ENCODE results near the gene ROPN1. TPM values are rescaled to one million over a fixed set of nuclear protein-coding genes. Genes with fewer than 3 reads are reported as not detected.
"Not testable (repeated sequence)": the region's sequence is repeated elsewhere in the genome, so short reads cannot be mapped to it uniquely, and the experiment has no call there.

ROPN1 gene
- total RNA-seq, 2 donors from 2014 or later = not detected

DNA sequence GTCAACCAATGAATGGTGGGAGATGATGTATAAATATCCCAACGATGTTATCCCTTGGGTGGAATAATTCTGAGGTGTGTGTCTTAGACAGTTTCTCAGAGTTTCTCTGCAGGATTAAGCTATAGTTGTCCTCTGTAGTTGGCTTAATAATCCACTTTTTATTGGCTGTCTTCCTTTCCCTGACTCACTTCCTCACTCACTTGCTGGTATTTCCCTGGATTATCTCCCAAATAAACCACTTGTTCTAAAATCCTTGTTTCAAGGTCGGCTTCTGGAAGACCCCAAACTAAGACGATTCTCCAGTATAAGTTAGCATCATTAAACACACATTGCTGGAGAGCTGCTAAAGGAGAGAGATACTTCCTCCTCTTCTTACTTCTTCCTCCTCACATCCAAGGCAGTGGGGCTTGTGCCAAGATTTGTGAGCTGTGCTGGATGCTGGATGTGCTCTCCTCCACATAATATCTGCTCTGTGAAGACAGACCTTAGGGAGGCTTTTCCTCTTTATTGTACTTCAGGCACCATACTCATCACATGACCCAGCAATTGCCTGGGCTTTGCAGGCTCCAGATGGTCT is 22.5 kb upstream of the ROPN1 start:
- no peak overlapping the region for H3K27ac Mint-ChIP-seq
- no peak for ATAC-seq
- no peak for DNase-seq (ENCODE audit: low spot score in 2 of 2)
- no peaks in the 10 kb centered on the region for H3K9me3 Mint-ChIP-seq
- H3K36me3 Mint-ChIP-seq = no peaks in the 10 kb centered on the region

DNA sequence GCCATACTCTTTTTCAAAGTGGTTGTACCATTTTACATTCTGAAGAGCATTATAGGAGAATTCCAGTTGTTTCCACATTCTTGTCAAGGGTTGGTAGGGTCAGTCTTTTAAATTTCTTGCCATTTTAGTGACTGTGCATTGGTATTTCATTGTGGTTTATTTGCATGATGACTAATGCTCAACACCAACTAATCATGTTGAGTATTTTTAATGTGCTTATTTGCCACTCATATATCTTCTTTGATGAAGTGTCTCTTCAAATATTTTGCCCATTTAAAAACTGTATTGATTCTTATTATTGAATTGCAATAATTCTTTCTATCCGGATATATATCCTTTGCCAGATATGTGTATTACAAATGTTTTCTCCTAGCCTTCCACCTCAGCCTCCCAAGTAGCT is 16.4 kb upstream of the ROPN1 start:
- H3K9me3 Mint-ChIP-seq; DNase-seq (ENCODE audit: low spot score in 2 of 2); H3K27ac Mint-ChIP-seq; H3K36me3 Mint-ChIP-seq; ATAC-seq: not testable (repeated sequence)

DNA sequence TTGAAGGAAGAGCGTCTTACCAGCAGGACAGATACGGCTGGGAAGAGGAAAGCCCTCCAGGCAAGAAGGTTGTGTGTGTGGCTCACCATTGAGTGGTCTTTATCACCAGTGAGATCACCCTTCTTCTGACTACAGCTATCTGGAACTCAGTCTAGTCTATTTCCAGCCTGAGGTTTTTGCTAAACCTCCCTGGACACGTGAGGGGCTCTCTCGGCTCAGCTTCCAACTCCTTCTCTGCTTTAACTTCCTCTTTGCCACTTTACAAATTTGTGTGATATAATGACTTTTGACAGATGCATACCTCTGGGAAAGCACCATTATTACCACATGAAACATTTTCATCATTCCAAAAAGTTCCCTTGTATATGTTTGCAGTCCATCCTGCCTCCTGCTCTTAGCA is 15.3 kb upstream of the ROPN1 start:
- no peak overlapping the region for H3K27ac Mint-ChIP-seq
- no peaks in the 10 kb centered on the region for H3K36me3 Mint-ChIP-seq
- H3K9me3 Mint-ChIP-seq = no peaks in the 10 kb centered on the region
- DNase-seq (ENCODE audit: low spot score in 2 of 2) (no peak), ATAC-seq (no peak)

DNA sequence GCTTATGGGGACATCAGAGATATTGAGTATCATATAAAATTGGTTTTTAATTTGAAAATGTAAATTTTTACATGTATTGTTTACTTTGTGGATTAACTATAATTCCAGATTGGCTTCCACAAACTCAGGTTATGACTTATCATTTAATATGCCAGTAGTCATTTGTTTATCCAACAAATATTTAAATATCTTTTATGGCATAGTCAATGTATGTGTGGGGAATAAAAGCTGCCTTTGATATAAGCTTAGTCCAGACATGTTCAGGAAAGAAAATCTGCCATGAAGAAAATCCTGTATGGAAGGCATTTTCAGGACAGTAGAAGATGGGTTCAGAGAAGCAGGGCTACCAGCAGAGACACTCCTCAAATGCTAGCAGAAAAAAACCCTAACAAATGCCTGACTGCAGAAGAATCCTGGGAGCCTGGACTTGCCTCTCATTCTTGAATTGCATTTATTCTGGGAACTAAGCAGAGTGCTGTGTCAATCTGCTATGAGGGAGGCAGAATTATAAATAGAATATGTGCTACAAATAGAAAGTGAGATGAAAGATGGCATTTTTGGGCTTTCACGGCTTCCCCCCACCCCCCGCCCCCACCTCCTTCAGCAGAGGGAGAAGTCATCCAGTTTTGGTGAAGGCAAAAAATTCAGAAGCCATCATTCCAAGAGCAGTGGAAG is 10.6 kb upstream of the ROPN1 start:
- H3K9me3 Mint-ChIP-seq; H3K36me3 Mint-ChIP-seq; DNase-seq (ENCODE audit: low spot score in 2 of 2); ATAC-seq; H3K27ac Mint-ChIP-seq: not testable (repeated sequence)

DNA sequence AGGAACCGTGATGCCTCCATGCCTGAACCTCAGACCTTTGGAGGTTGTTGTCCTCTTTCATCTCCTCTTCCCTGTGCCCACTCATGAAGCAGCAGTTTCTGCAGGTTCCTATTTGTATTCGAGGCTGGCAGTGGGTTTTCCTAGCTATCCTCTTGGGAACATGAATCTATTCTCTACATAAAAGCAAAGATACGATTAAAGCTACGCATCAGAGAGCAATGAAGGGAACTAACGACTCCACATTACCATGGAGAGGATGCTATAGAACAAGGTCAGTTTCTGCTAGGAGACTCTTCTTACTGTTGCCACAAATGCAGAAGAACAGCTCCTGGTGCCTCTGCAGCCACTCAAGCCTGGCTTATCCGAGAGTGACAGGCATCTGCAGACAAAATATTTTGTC is 9.4 kb upstream of the ROPN1 start:
- not testable (repeated sequence) for DNase-seq (ENCODE audit: low spot score in 2 of 2); H3K36me3 Mint-ChIP-seq

DNA sequence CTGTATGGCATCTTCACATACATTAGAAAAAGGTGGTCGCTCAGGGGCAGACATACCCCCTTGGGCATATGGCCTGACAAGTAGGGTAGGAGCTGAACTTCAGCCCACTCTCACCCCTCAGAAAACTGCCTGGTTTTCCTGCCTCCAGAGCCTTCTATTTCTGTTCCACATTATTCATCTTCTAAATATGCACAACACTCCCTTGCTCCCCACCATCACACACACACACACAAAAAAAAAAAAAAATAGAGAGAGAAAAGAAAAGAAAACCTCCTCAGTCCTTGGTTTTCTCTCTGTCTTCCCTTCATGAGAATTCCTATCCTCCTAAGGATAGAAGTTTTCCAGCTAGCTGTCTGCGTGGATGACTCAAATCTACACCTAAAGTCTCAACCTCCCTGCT is 5.6 kb upstream of the ROPN1 start:
- DNase-seq (ENCODE audit: low spot score in 2 of 2) (no peak), ATAC-seq (no peak)
- H3K27ac Mint-ChIP-seq = no peak overlapping the region
- H3K36me3 Mint-ChIP-seq = no peaks in the 10 kb centered on the region
- no peaks in the 10 kb centered on the region for H3K9me3 Mint-ChIP-seq

More for the DNA sequence above, 9.4 kb upstream of the ROPN1 start:
- not testable (repeated sequence) for ATAC-seq, H3K9me3 Mint-ChIP-seq, H3K27ac Mint-ChIP-seq

DNA sequence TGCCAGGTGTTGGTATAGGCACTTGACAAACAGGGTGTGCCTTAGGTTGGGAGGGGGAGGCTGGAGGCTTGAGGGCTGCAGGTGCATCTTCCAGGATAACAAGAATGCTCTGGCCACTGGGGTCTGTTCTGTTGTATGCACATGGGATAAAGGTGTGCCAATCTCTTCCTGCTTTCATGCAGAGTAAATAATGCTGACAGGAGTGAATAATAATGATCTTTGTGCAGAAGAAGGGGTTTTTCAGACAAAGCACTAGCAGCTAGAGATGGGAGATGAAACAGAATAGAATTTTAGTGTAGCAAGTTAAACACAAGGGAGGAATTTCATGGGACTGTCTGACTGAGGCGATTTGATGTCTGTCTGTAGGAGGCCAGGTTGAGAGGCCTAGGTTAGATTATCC is 1.9 kb upstream of the ROPN1 start:
- no peak for DNase-seq (ENCODE audit: low spot score in 2 of 2)

DNA sequence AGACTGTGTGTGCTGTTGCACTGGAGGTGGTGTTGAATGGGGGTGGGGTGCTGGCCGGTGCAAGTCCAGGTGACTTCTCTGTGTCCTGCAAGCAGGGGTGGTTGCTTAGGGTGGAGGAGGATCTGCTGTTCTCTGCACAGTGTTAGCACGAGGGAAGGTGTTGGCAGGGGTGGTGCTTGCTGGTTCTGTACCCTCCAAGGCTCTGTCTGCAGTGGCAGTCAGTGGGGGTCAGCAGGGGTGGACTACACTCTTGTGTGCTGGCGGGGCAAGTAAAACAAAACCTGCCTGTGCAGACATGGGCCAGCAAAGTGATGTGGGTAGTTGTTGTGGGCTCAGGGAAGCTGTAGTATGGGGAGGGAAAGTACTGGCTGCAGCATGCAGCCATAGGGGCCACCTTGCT is 5.5 kb downstream of the ROPN1 start:
- H3K27ac Mint-ChIP-seq = no peak overlapping the region
- DNase-seq (ENCODE audit: low spot score in 2 of 2) = no peak
- no peaks in the 10 kb centered on the region for H3K9me3 Mint-ChIP-seq
- H3K36me3 Mint-ChIP-seq = no peaks in the 10 kb centered on the region
- no peak for ATAC-seq

More for the DNA sequence above, 1.9 kb upstream of the ROPN1 start:
- Mint-ChIP-seq H3K36me3 (no peaks in the 10 kb centered on the region), H3K27ac (no peak overlapping the region), H3K9me3 (no peaks in the 10 kb centered on the region)
- ATAC-seq = no peak

DNA sequence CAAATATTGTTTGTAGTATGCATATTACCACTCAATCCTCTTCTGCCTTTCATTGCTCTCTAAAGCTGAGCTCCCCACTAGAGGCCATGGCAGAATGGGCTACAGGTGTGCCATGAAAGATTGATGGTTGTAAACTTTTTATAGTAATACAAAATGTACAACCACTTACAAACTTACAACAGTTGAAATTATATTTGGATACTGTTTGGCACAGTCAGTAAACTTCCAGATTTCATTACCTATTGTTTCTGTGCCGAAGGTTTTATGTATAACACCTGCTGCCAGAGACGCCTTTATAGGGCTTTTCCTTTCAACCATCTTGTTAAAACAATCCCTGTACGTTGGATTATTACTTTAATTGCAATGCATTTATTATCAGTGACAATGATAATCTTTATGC is 7.0 kb downstream of the ROPN1 start:
- ATAC-seq (no peak), DNase-seq (ENCODE audit: low spot score in 2 of 2) (no peak)
- H3K27ac Mint-ChIP-seq = no peak overlapping the region
- H3K36me3 Mint-ChIP-seq = no peaks in the 10 kb centered on the region
- no peaks in the 10 kb centered on the region for H3K9me3 Mint-ChIP-seq

DNA sequence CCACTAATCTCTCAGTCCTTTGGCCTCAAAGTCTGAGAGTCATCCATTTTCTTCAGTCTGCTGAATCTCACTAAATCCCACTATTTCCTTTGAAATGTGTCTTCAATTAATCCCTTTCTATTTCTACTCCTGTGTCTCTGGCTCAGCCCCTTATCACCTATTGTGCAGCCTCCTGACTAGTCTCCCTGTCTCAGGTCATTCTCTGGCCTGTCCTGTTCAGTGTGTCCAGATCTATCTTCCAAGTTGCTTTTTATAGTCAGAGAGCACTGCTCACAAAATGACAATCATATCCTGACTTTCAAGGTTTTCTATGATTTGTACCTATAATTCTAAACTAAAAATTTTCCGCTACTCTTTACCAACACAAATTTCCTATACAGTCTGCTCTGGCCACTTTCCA is 7.6 kb downstream of the ROPN1 start:
- no peaks in the 10 kb centered on the region for H3K36me3 Mint-ChIP-seq
- no peaks in the 10 kb centered on the region for H3K9me3 Mint-ChIP-seq
- no peak for ATAC-seq
- DNase-seq (ENCODE audit: low spot score in 2 of 2) = no peak
- H3K27ac Mint-ChIP-seq = no peak overlapping the region

DNA sequence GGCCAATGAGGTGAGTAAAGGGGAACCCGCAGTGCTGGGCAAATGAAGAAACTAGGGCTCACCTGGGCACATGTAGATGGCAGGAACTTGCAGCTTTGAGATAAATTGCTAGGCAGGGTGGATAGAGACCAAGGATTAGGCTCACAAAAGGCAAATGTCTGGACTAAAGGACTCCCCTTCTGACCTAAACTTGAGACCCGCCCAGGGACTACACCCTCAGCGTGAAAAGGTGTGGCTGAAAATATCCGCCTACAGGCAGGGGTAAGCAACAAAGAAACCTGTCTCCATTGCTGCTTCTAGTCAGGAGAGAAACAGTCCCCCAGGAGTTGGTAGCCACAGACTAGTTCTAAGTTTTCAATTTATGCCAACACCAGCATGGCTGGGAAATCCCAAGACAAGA is 10.6 kb downstream of the ROPN1 start:
- not testable (repeated sequence) for H3K36me3 Mint-ChIP-seq; ATAC-seq; H3K27ac Mint-ChIP-seq; DNase-seq (ENCODE audit: low spot score in 2 of 2); H3K9me3 Mint-ChIP-seq

DNA sequence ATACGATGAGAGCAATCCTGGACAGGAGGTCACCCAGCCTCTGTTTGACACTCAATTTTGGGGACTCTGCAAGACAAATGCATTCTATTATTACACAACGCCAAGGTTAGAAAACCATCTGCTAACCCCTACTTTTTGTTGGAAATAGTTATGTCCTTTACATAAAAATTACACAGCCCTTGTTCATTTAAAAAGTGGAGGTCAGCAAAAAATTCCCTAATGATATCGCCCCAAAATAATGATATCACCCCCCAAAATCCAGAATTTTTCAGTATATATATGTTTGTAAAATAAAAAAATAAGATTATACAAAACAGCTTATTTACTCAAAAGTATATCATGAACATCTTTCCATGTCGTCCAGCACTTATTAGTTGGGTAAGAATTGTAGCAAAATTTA is 11.4 kb downstream of the ROPN1 start:
- no peaks in the 10 kb centered on the region for H3K36me3 Mint-ChIP-seq
- DNase-seq (ENCODE audit: low spot score in 2 of 2) (no peak), ATAC-seq (no peak)
- H3K9me3 Mint-ChIP-seq = no peaks in the 10 kb centered on the region
- no peak overlapping the region for H3K27ac Mint-ChIP-seq

DNA sequence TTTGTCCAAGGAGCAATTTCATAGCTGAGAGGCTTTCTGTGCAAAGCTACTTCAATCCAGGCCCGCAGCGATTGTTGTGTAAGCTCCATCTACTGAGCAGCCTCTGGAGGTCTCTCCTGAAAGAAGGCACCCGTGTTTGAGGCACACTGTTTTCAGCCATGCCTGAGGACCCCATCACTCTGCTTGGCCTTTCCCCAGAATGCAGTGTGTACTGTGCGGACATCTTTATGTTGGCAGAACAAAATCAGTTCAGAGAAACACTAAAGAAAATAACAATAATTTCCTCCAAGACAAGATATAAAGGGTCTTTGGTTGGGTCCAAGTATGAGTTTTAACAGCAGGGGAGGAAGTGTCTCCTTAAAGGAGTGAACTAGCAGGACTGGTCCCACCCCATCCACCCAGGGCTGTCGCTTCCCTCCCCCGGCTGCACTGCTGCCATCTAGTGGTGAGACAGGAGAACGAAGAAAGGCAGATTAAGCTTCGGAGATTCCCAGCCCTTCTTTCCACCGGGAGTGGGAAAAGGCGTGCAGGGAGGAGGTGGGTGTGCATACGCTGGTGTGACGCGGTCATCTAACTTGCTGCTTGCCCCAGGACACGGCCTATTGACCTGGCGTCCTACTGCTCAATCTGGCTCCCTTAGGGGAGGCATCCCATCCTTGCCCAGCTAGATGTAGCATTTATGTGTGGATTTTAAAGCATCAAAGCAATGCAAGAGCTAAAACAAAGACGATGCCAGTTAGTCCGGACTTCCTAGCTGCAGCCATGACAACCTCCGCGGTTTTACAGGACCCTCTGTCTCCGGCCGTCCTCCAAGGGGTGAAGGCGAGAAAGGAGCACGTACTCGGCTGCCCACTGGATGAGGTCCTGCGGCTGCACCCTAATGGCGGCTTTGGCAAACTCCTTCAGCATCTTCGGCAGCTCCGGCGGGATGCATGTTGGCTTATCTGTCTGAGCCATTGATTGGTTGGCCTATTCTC is 12.1 kb downstream of the ROPN1 start:
- not testable (repeated sequence) for H3K27ac Mint-ChIP-seq, H3K36me3 Mint-ChIP-seq, H3K9me3 Mint-ChIP-seq
- peak in 1 of 2 donors; percentile 14 for DNase-seq (ENCODE audit: low spot score in 2 of 2)
- peak; percentile 81 to 82 for ATAC-seq

DNA sequence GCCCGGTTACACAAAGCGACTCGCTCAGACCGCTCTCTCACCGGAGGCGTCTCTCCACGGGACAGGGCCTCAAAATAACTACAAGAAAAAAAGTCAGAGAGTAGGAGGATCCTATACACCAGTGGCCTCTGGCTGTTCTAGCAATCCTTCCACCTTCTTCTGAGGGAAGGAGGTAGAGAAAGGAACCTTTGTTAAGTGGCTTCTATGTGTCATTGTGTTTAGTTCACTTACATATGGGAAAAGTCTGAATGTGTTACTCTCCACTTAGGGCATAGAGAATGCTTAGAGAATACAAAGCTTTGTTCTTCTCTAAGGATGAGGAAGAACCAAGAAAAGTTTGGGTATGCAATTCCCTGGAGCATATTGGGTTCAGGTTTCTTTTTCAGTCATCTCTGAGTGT is 15.0 kb downstream of the ROPN1 start:
- DNase-seq (ENCODE audit: low spot score in 2 of 2); H3K27ac Mint-ChIP-seq; H3K36me3 Mint-ChIP-seq; H3K9me3 Mint-ChIP-seq; ATAC-seq: not testable (repeated sequence)

DNA sequence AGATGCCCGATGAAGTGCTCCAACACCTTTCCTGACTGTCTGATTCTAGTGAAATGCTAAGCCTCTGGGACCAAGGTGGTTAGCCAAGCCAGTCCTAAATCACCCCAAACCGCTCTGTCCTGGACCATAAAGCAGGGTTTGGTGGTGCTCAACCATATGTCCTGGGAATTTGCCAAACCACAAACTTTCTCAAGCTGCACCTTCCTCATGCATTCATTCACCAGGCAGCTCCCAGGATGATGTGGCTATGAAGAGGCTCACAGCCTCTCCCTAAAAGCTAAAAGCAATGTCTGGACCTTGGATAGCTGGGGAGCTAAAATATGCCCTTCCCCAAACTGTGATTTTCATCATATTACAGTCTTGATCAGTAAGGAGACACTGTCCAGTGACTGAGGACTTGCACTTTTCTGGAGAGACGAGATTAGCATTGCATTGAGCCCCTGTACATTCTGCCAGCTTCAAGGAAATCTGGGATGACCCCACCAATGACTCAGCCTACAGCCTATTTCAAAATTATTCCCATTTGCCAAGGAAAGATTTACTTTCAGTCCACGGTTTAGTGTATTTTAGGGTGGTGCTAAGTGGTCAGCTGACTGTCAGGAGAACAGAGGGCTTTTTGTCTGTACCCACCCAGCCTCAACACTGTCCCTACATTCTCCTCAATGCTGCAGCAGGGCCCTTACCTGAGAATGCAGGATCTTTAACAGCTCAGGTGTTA is 15.6 kb downstream of the ROPN1 start:
- not testable (repeated sequence) for H3K36me3 Mint-ChIP-seq; H3K27ac Mint-ChIP-seq; H3K9me3 Mint-ChIP-seq; ATAC-seq; DNase-seq (ENCODE audit: low spot score in 2 of 2)

DNA sequence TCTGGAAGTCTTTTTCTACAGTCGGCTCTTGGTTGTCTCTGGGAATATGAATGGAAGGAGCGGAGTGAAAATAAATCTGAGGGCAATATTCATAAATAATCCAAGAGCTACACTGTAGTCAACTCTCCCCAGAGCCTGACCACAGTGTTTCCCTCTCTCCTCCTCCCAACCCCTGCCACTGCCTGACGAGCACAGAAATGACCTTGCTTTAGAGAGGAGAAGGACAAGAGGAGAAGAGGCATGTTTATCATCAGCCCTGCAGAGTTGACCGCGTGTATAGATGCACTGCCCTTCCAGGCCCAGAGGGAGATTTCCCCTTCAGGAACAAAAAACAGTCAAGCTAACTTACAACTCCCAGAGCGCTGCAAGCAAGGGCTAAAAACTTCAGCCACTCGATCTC is 16.9 kb downstream of the ROPN1 start:
- H3K27ac Mint-ChIP-seq; H3K9me3 Mint-ChIP-seq; H3K36me3 Mint-ChIP-seq; DNase-seq (ENCODE audit: low spot score in 2 of 2); ATAC-seq: not testable (repeated sequence)

DNA sequence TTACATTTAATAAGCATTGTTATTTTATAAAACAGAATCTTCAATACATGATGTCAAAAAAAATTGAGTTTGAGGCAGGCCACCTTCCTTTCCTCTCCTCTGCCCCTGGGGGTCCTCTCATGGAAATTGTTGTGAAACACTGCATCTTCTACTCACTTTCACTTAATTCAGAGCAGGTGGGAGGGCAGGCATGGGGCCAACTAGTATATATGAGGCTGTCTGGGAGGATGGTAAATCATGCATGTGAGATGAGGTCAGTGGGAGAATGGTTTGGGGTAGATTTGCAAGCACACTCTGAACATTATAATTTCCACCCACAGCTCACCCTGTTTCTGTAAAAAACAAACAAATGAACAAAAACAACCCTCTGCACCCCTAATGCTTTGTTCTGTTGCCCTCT is 20.5 kb downstream of the ROPN1 start:
- H3K36me3 Mint-ChIP-seq = no peaks in the 10 kb centered on the region
- no peak overlapping the region for H3K27ac Mint-ChIP-seq
- H3K9me3 Mint-ChIP-seq = no peaks in the 10 kb centered on the region
- ATAC-seq (no peak), DNase-seq (ENCODE audit: low spot score in 2 of 2) (no peak)
